K562 (cell line): Measurements from ENCODE around the gene RTF1. TPM values are rescaled to one million over a fixed set of nuclear protein-coding genes. Genes with fewer than 3 reads are reported as not detected.
A peak's percentile ranks its signal among the peaks of the same experiment; 100 is the strongest.

ENCODE experiments used
- ARID1B ChIP-seq: fragments of 450-650 bp; IDR thresholded peaks from 2 replicates; pipeline ENCODE4 v1.6.1; 2016; ENCODE audit warnings: antibody characterized with exemption, mild to moderate bottlenecking, inconsistent platforms
- ATF1 ChIP-seq, 2 experiments: fragments of 450-650 bp in 1 of 2; IDR thresholded peaks; 2 replicates each; pipeline ENCODE4 v1.6.1; 2016; ENCODE audit warnings: missing compliant biosample characterization in 1 of 2, missing genetic modification characterization in 1 of 2
- BMI1 ChIP-seq: fragments of 150-350 bp; IDR thresholded peaks from 2 replicates; pipeline ENCODE4 v1.6.1; 2014; ENCODE audit warnings: low read length
- FIP1L1 ChIP-seq: fragments of 200-400 bp; formaldehyde crosslinking; IDR thresholded peaks from 2 replicates; pipeline ENCODE4 v1.6.1; 2018; ENCODE audit warnings: mild to moderate bottlenecking, low read depth, low read length; ENCODE audit not compliant: poor library complexity, severe bottlenecking
- HCFC1 ChIP-seq: IDR thresholded peaks from 2 replicates; pipeline ENCODE4 v1.6.1; 2012; ENCODE audit warnings: low read depth, low read length, improper control_type of control experiment
- KLF1 ChIP-seq: fragments of 450-650 bp; IDR thresholded peaks from 2 replicates; pipeline ENCODE4 v1.6.1; 2016; ENCODE audit warnings: missing genetic modification characterization, missing compliant biosample characterization
- PYGO2 ChIP-seq: fragments of 450-650 bp; IDR thresholded peaks from 2 replicates; pipeline ENCODE4 v1.6.1; 2016; ENCODE audit warnings: mild to moderate bottlenecking, missing genetic modification characterization, moderate library complexity, missing compliant biosample characterization
- SMC3 ChIP-seq: conservative IDR thresholded peaks from 2 replicates; pipeline ENCODE4 v1.6.1; 2011; ENCODE audit warnings: low read depth, low read length, improper control_type of control experiment; ENCODE audit not compliant: insufficient read depth
- SNRNP70 ChIP-seq: fragments of 200-400 bp; formaldehyde crosslinking; optimal IDR thresholded peaks from 2 replicates; pipeline ENCODE3; 2017; ENCODE audit warnings: low read depth, low read length
- TCFL5 ChIP-seq: fragments of 250-450 bp; sonication (Bioruptor Pico); conservative IDR thresholded peaks from 2 replicates; pipeline ENCODE4 v1.6.1; 2021; ENCODE audit warnings: mild to moderate bottlenecking, moderate library complexity, matching md5 sums
- polyA plus RNA-seq, 8 experiments: library from polyadenylated mRNA; depleted of rRNA in 4 of 8; stranded (reverse) in 5 of 8; unstranded in 3 of 8; fragments of >200 nt; fragmentation: Nextera tagmentation in 2 of 8; fragmentation: Illumina TruSeq in 1 of 8; extraction: Ambion mirVana in 2 of 8; extraction: Trizol in 1 of 8; gene quantifications; 2 replicates each; pipeline versions ENCODE4 v1.2.1 to v1.2.3, GENCODE V29; 2011 to 2014; ENCODE audit warnings: inconsistent platforms in 1 of 8, missing spikeins in 1 of 8
- total RNA-seq, 7 experiments: library from RNA; depleted of rRNA in 6 of 7; stranded (reverse); fragments of >200 nt in 6 of 7; fragmentation: Illumina TruSeq in 2 of 7; extraction: Trizol in 2 of 7; gene quantifications; 2 replicates each; pipeline versions ENCODE4 v1.2.1 to v1.2.3, GENCODE V29; 2011 to 2021; ENCODE audit warnings: low replicate concordance in 1 of 7
- TF ChIP-seq, protein P1 (sequence below): IDR thresholded peaks from 3 replicates; pipeline ENCODE4 v1.6.1; 2011; ENCODE audit warnings: borderline replicate concordance, mild to moderate bottlenecking, moderate library complexity; ENCODE audit not compliant: insufficient read length; ENCODE audit errors: extremely low read depth
- TF ChIP-seq, protein P2 (sequence below): sonication (generic); formaldehyde crosslinking; IDR thresholded peaks from 2 replicates; pipeline ENCODE4 v1.8.0; 2023; ENCODE audit warnings: mild to moderate bottlenecking, missing genetic modification reagents
- TF ChIP-seq, protein P3 (sequence below): fragments of 450-650 bp; IDR thresholded peaks from 2 replicates; pipeline ENCODE4 v1.6.1; 2016; ENCODE audit warnings: low read depth, mild to moderate bottlenecking, moderate library complexity
- TF ChIP-seq, protein P4 (sequence below): sonication (generic); formaldehyde crosslinking; IDR thresholded peaks from 2 replicates; pipeline ENCODE4 v1.8.1; 2023; ENCODE audit warnings: mild to moderate bottlenecking, missing genetic modification reagents
- TF ChIP-seq, protein P5 (sequence below), 2 experiments: fragments of 150-350 bp in 1 of 2; IDR thresholded peaks; 2 replicates each; pipeline ENCODE4 v1.6.1; 2012 to 2016; ENCODE audit warnings: low read depth in 2 of 2, low read length in 2 of 2, mild to moderate bottlenecking in 1 of 2, moderate library complexity in 1 of 2

RTF1 gene
- total and polyA plus RNA-seq, 9 of the 15 experiments (the other 6 are each of a cell fraction or from before 2014, with no cell fraction given) = 7.6 to 69.5 (median 31.5) TPM

DNA sequence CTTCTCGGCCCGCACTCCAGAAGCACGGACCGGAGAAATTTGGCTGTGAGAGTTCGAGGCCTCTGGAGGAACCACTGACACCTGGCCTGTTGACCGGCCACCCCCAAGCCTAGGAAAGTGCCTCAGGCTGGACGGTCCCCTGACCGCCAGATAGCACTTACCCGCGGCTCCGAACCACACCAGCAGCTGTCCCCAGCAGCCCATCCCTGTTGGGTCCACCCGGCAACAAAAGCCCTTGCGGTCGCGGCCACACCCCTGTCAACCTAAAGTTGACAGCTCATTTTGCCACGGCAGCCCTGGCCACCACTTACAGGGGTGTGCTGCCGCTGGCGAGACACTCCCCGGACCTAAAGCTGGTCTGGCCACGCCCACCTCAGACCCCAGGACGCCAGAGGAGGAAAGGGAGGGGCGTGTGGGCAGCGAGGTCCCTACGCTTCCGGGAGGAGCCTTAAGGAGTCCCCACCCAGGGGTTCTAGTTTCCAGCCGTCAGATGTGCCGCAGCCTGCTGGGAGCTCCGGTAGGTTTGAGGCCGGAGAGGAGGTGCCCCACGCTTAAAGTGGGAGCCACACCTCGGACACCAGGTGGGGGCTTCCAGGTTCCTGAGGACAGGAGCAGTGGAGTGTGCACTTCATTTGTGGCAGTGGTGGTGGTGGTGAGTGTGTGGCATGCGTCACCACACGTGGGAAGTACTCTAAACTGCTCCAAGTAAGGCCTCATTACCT, 96.8 kb downstream of the RTF1 start, which contains the start of gene LTK (continued):
- TF ChIP-seq, protein P1, sequence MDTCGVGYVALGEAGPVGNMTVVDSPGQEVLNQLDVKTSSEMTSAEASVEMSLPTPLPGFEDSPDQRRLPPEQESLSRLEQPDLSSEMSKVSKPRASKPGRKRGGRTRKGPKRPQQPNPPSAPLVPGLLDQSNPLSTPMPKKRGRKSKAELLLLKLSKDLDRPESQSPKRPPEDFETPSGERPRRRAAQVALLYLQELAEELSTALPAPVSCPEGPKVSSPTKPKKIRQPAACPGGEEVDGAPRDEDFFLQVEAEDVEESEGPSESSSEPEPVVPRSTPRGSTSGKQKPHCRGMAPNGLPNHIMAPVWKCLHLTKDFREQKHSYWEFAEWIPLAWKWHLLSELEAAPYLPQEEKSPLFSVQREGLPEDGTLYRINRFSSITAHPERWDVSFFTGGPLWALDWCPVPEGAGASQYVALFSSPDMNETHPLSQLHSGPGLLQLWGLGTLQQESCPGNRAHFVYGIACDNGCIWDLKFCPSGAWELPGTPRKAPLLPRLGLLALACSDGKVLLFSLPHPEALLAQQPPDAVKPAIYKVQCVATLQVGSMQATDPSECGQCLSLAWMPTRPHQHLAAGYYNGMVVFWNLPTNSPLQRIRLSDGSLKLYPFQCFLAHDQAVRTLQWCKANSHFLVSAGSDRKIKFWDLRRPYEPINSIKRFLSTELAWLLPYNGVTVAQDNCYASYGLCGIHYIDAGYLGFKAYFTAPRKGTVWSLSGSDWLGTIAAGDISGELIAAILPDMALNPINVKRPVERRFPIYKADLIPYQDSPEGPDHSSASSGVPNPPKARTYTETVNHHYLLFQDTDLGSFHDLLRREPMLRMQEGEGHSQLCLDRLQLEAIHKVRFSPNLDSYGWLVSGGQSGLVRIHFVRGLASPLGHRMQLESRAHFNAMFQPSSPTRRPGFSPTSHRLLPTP = no peak
- TF ChIP-seq, protein P2, sequence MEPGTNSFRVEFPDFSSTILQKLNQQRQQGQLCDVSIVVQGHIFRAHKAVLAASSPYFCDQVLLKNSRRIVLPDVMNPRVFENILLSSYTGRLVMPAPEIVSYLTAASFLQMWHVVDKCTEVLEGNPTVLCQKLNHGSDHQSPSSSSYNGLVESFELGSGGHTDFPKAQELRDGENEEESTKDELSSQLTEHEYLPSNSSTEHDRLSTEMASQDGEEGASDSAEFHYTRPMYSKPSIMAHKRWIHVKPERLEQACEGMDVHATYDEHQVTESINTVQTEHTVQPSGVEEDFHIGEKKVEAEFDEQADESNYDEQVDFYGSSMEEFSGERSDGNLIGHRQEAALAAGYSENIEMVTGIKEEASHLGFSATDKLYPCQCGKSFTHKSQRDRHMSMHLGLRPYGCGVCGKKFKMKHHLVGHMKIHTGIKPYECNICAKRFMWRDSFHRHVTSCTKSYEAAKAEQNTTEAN (CRISPR knock-in tag) = 0 out of 2 replicates have a peak, but pooled peaks have one; percentile 24
- TF ChIP-seq KLF1 (tag) (peak; percentile 97), FIP1L1 (peak; percentile 8), SMC3 (no peak), BMI1 (no peak), PYGO2 (tag) (no peak), ATF1 (CRISPR knock-in tag; IDR thresholded peaks at IDR 0.05) (no peak), ATF1 (tag; IDR thresholded peaks at IDR 0.05) (peak; percentile 49; the same call in 1 of the 2 replicates), HCFC1 (no peak), TCFL5 (CRISPR knock-in tag) (no peak), SNRNP70 (no peak), ARID1B (0 out of 2 replicates have a peak, but pooled peaks have one; percentile 23)
- TF ChIP-seq, protein P3, sequence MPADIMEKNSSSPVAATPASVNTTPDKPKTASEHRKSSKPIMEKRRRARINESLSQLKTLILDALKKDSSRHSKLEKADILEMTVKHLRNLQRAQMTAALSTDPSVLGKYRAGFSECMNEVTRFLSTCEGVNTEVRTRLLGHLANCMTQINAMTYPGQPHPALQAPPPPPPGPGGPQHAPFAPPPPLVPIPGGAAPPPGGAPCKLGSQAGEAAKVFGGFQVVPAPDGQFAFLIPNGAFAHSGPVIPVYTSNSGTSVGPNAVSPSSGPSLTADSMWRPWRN = no peak
- TF ChIP-seq, protein P4, sequence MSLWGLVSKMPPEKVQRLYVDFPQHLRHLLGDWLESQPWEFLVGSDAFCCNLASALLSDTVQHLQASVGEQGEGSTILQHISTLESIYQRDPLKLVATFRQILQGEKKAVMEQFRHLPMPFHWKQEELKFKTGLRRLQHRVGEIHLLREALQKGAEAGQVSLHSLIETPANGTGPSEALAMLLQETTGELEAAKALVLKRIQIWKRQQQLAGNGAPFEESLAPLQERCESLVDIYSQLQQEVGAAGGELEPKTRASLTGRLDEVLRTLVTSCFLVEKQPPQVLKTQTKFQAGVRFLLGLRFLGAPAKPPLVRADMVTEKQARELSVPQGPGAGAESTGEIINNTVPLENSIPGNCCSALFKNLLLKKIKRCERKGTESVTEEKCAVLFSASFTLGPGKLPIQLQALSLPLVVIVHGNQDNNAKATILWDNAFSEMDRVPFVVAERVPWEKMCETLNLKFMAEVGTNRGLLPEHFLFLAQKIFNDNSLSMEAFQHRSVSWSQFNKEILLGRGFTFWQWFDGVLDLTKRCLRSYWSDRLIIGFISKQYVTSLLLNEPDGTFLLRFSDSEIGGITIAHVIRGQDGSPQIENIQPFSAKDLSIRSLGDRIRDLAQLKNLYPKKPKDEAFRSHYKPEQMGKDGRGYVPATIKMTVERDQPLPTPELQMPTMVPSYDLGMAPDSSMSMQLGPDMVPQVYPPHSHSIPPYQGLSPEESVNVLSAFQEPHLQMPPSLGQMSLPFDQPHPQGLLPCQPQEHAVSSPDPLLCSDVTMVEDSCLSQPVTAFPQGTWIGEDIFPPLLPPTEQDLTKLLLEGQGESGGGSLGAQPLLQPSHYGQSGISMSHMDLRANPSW (CRISPR knock-in tag) = no peak
- TF ChIP-seq, protein P5, sequence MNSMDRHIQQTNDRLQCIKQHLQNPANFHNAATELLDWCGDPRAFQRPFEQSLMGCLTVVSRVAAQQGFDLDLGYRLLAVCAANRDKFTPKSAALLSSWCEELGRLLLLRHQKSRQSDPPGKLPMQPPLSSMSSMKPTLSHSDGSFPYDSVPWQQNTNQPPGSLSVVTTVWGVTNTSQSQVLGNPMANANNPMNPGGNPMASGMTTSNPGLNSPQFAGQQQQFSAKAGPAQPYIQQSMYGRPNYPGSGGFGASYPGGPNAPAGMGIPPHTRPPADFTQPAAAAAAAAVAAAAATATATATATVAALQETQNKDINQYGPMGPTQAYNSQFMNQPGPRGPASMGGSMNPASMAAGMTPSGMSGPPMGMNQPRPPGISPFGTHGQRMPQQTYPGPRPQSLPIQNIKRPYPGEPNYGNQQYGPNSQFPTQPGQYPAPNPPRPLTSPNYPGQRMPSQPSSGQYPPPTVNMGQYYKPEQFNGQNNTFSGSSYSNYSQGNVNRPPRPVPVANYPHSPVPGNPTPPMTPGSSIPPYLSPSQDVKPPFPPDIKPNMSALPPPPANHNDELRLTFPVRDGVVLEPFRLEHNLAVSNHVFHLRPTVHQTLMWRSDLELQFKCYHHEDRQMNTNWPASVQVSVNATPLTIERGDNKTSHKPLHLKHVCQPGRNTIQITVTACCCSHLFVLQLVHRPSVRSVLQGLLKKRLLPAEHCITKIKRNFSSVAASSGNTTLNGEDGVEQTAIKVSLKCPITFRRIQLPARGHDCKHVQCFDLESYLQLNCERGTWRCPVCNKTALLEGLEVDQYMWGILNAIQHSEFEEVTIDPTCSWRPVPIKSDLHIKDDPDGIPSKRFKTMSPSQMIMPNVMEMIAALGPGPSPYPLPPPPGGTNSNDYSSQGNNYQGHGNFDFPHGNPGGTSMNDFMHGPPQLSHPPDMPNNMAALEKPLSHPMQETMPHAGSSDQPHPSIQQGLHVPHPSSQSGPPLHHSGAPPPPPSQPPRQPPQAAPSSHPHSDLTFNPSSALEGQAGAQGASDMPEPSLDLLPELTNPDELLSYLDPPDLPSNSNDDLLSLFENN (IDR thresholded peaks at IDR 0.05; ENCODE audit: low read depth in 2 of 2, low read length in 2 of 2) = no peak
